ENCODE data around the gene LYG1. TPM values are rescaled to one million over a fixed set of nuclear protein-coding genes. Genes with fewer than 3 reads are reported as not detected.

The LYG1 gene
- total and polyA plus RNA-seq, 2 of the 8 experiments (the other 6 are each of a cell fraction or from before 2014, with no cell fraction given): 0.68 to 0.86 TPM

DNA sequence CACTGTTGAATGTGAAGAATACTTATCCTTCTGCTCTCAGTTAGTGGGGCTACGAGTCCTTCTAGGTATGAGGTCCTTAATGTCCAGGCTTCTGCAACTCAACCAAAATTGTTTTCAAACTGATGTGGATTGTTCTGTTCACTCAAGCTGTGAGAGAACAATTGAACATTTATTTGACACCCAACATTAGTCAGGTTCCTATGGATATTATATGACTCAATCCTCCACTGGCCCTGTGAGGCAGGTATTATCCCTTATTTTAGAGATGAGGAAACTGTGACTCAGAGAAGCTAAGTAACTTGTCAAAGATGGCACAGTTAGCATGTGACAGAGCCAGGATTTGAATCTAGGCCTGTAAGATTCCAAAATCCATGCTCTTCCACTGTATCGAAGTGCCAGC is 44.3 kb downstream of the LYG1 start (continued):
- TF ChIP-seq, protein P1, sequence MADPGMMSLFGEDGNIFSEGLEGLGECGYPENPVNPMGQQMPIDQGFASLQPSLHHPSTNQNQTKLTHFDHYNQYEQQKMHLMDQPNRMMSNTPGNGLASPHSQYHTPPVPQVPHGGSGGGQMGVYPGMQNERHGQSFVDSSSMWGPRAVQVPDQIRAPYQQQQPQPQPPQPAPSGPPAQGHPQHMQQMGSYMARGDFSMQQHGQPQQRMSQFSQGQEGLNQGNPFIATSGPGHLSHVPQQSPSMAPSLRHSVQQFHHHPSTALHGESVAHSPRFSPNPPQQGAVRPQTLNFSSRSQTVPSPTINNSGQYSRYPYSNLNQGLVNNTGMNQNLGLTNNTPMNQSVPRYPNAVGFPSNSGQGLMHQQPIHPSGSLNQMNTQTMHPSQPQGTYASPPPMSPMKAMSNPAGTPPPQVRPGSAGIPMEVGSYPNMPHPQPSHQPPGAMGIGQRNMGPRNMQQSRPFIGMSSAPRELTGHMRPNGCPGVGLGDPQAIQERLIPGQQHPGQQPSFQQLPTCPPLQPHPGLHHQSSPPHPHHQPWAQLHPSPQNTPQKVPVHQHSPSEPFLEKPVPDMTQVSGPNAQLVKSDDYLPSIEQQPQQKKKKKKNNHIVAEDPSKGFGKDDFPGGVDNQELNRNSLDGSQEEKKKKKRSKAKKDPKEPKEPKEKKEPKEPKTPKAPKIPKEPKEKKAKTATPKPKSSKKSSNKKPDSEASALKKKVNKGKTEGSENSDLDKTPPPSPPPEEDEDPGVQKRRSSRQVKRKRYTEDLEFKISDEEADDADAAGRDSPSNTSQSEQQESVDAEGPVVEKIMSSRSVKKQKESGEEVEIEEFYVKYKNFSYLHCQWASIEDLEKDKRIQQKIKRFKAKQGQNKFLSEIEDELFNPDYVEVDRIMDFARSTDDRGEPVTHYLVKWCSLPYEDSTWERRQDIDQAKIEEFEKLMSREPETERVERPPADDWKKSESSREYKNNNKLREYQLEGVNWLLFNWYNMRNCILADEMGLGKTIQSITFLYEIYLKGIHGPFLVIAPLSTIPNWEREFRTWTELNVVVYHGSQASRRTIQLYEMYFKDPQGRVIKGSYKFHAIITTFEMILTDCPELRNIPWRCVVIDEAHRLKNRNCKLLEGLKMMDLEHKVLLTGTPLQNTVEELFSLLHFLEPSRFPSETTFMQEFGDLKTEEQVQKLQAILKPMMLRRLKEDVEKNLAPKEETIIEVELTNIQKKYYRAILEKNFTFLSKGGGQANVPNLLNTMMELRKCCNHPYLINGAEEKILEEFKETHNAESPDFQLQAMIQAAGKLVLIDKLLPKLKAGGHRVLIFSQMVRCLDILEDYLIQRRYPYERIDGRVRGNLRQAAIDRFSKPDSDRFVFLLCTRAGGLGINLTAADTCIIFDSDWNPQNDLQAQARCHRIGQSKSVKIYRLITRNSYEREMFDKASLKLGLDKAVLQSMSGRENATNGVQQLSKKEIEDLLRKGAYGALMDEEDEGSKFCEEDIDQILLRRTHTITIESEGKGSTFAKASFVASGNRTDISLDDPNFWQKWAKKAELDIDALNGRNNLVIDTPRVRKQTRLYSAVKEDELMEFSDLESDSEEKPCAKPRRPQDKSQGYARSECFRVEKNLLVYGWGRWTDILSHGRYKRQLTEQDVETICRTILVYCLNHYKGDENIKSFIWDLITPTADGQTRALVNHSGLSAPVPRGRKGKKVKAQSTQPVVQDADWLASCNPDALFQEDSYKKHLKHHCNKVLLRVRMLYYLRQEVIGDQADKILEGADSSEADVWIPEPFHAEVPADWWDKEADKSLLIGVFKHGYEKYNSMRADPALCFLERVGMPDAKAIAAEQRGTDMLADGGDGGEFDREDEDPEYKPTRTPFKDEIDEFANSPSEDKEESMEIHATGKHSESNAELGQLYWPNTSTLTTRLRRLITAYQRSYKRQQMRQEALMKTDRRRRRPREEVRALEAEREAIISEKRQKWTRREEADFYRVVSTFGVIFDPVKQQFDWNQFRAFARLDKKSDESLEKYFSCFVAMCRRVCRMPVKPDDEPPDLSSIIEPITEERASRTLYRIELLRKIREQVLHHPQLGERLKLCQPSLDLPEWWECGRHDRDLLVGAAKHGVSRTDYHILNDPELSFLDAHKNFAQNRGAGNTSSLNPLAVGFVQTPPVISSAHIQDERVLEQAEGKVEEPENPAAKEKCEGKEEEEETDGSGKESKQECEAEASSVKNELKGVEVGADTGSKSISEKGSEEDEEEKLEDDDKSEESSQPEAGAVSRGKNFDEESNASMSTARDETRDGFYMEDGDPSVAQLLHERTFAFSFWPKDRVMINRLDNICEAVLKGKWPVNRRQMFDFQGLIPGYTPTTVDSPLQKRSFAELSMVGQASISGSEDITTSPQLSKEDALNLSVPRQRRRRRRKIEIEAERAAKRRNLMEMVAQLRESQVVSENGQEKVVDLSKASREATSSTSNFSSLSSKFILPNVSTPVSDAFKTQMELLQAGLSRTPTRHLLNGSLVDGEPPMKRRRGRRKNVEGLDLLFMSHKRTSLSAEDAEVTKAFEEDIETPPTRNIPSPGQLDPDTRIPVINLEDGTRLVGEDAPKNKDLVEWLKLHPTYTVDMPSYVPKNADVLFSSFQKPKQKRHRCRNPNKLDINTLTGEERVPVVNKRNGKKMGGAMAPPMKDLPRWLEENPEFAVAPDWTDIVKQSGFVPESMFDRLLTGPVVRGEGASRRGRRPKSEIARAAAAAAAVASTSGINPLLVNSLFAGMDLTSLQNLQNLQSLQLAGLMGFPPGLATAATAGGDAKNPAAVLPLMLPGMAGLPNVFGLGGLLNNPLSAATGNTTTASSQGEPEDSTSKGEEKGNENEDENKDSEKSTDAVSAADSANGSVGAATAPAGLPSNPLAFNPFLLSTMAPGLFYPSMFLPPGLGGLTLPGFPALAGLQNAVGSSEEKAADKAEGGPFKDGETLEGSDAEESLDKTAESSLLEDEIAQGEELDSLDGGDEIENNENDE (IDR thresholded peaks at IDR 0.05; ENCODE audit: insufficient replicate concordance, low read length): no peak
- TF ChIP-seq CTBP2 (IDR thresholded peaks at IDR 0.05; ENCODE audit: borderline replicate concordance, insufficient read depth, insufficient read length, low read length) (no peak), GABPA (IDR thresholded peaks at IDR 0.05; ENCODE audit: borderline replicate concordance, insufficient read depth, low read length) (no peak), CHD2 (IDR thresholded peaks at IDR 0.05; ENCODE audit: low read length) (no peak), SUZ12 (IDR thresholded peaks at IDR 0.05; ENCODE audit: low read length) (no peak), RAD21 (IDR thresholded peaks at IDR 0.05 in 1 of 2, conservative IDR thresholded peaks at IDR 0.05 in 1 of 2; ENCODE audit: low read depth in 2 of 2, low read length in 2 of 2) (no peak), EP300 (IDR thresholded peaks at IDR 0.05; ENCODE audit: borderline replicate concordance in 1 of 2, low read depth in 2 of 2, low read length in 2 of 2) (no peak), HDAC6 (IDR thresholded peaks at IDR 0.05; ENCODE audit: low read depth, low read length) (no peak)

Data from H1 (cell line).